Measurements from ENCODE around the gene TBC1D22A. TPM values are rescaled to one million over a fixed set of nuclear protein-coding genes. Genes with fewer than 3 reads are reported as not detected.

Gene TBC1D22A
- polyA plus RNA-seq, 1 experiment, result 24.2 TPM

- peaks cover 1% of the 10 kb centered on the region; the same call in 1 of the 2 replicates for H3K36me3 ChIP-seq (ENCODE audit: control insufficient read depth, insufficient read depth, low read length)
- DNase-seq (ENCODE audit: low read depth), result no peak
- H3K27me3 ChIP-seq (ENCODE audit: control insufficient read depth, insufficient read depth, low read length), result no peaks in the 10 kb centered on the region
- ChIA-PET POLR2A (no interaction called here), CTCF (interaction anchor here (1.5 kb wide), 1 partner anchor 12 kb away, joined by 3 read pairs; no protein-coding TSS in a partner anchor)
- no peak for TF ChIP-seq CTCF (IDR thresholded peaks at IDR 0.05; ENCODE audit: insufficient read depth, low read depth, low read length)
- H3K4me3 ChIP-seq (ENCODE audit: low read depth, low read length), result no peak overlapping the region
Measured at GRCh38 chr22:47056776-47057470, 294.5 kb downstream of the TBC1D22A start.

GRCh38 chr22:47057916-47058585 lies 295.6 kb downstream of the TBC1D22A start:
- Histone ChIP-seq H3K4me3 (ENCODE audit: low read depth, low read length) (no peak overlapping the region), H3K36me3 (ENCODE audit: control insufficient read depth, insufficient read depth, low read length) (peaks cover 4% of the 10 kb centered on the region), H3K27me3 (ENCODE audit: control insufficient read depth, insufficient read depth, low read length) (no peaks in the 10 kb centered on the region)
- DNase-seq (ENCODE audit: low read depth), result no peak
- POLR2A ChIA-PET, result no interaction called here
- CTCF ChIA-PET, result interaction anchor here (1.3 to 1.5 kb wide), 2 partner anchors 14 to 25 kb away, joined by 3 read pairs; no protein-coding TSS in a partner anchor
- no peak for TF ChIP-seq CTCF (IDR thresholded peaks at IDR 0.05; ENCODE audit: insufficient read depth, low read depth, low read length)

- no peak overlapping the region for H3K4me3 ChIP-seq (ENCODE audit: low read depth, low read length)
- ChIA-PET POLR2A (no interaction called here), CTCF (no interaction called here)
- H3K36me3 ChIP-seq (ENCODE audit: control insufficient read depth, insufficient read depth, low read length), result peaks cover 5% of the 10 kb centered on the region
- no peaks in the 10 kb centered on the region for H3K27me3 ChIP-seq (ENCODE audit: control insufficient read depth, insufficient read depth, low read length)
- DNase-seq (ENCODE audit: low read depth), result no peak
- TF ChIP-seq CTCF (IDR thresholded peaks at IDR 0.05; ENCODE audit: insufficient read depth, low read depth, low read length), result no peak
Measured at GRCh38 chr22:47059076-47059475, 296.6 kb downstream of the TBC1D22A start.

GRCh38 chr22:47059701-47060161 lies 297.3 kb downstream of the TBC1D22A start:
- POLR2A ChIA-PET, result no interaction called here
- CTCF ChIA-PET, result no interaction called here
- TF ChIP-seq CTCF (IDR thresholded peaks at IDR 0.05; ENCODE audit: insufficient read depth, low read depth, low read length), result no peak
- no peaks in the 10 kb centered on the region for H3K27me3 ChIP-seq (ENCODE audit: control insufficient read depth, insufficient read depth, low read length)
- no peak for DNase-seq (ENCODE audit: low read depth)
- H3K4me3 ChIP-seq (ENCODE audit: low read depth, low read length), result no peak overlapping the region
- H3K36me3 ChIP-seq (ENCODE audit: control insufficient read depth, insufficient read depth, low read length), result peaks cover 5% of the 10 kb centered on the region

GRCh38 chr22:47060718-47061117 lies 298.3 kb downstream of the TBC1D22A start:
- TF ChIP-seq CTCF (IDR thresholded peaks at IDR 0.05; ENCODE audit: insufficient read depth, low read depth, low read length), result no peak

More at GRCh38 chr22:47060718-47061117, 298.3 kb downstream of the TBC1D22A start:
- ChIA-PET CTCF (no interaction called here), POLR2A (no interaction called here)
- no peaks in the 10 kb centered on the region for H3K27me3 ChIP-seq (ENCODE audit: control insufficient read depth, insufficient read depth, low read length)
- no peak for DNase-seq (ENCODE audit: low read depth)
- peaks cover 5% of the 10 kb centered on the region for H3K36me3 ChIP-seq (ENCODE audit: control insufficient read depth, insufficient read depth, low read length)
- H3K4me3 ChIP-seq (ENCODE audit: low read depth, low read length), result no peak overlapping the region
